Uterus (tissue), 2 donors: ENCODE data around the gene UBR1.

Experiments used
- POLR2A ChIP-seq, 2 donors: fragments of 450-650 bp; IDR thresholded peaks; one replicate each; pipeline ENCODE4 v1.6.1; 2016; ENCODE audit warnings: antibody characterized with exemption in 2 of 2, mild to moderate bottlenecking in 1 of 2, moderate library complexity in 1 of 2
- TF ChIP-seq, protein P1 (sequence below), 4 experiments: fragments of 200-600 bp in 2 of 4; fragments of 450-650 bp in 2 of 4; sonication (generic) in 2 of 4; IDR thresholded peaks; one replicate each; pipeline ENCODE4 v1.5.1; 2016 to 2019; ENCODE audit warnings: antibody characterized with exemption in 4 of 4, mild to moderate bottlenecking in 2 of 4, moderate library complexity in 1 of 4

DNA sequence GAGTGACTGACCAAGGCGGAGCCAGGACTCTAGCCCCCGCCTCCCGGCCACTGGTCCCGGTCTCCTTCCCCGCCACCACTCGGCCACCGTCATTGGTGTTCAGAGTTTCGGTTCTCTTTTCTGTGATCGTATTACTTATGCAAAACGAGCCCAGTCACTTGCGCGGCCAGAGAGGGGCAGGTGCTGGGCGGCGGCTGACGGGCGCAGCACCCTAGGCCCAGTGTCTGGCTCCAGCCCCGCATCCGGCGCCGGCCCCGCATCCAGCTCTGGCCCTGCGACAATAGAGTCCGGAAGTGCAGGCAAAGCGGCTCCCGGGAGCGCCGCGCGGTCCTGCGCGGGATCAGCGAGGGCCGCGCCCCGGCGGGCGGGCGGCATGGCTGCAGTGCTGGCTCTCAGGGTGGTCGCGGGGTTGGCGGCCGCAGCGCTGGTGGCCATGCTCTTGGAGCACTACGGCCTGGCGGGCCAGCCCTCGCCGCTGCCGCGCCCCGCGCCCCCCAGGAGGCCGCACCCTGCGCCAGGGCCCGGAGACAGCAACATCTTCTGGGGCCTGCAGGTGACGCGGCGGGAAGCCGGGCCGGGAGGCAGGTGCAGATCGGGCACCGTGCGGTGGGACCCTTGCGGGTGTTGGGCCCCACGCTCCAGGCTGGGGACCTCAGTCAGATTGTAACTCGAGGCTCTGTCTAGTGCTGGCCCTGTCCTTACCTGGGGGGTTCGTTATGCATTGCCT, 27.8 kb upstream of the UBR1 start, which contains the start of gene TMEM62:
- TF ChIP-seq, protein P1, sequence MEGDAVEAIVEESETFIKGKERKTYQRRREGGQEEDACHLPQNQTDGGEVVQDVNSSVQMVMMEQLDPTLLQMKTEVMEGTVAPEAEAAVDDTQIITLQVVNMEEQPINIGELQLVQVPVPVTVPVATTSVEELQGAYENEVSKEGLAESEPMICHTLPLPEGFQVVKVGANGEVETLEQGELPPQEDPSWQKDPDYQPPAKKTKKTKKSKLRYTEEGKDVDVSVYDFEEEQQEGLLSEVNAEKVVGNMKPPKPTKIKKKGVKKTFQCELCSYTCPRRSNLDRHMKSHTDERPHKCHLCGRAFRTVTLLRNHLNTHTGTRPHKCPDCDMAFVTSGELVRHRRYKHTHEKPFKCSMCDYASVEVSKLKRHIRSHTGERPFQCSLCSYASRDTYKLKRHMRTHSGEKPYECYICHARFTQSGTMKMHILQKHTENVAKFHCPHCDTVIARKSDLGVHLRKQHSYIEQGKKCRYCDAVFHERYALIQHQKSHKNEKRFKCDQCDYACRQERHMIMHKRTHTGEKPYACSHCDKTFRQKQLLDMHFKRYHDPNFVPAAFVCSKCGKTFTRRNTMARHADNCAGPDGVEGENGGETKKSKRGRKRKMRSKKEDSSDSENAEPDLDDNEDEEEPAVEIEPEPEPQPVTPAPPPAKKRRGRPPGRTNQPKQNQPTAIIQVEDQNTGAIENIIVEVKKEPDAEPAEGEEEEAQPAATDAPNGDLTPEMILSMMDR (IDR thresholded peaks at IDR 0.05): peak in 2 of 4 experiments; percentile 1 to 6
- TF ChIP-seq POLR2A (IDR thresholded peaks at IDR 0.05): peak; percentile 38 to 67
